AG09309 (cell line): ENCODE data around the gene CSNK1G2.

ENCODE experiments used
- DNase-seq: peaks from one replicate; pipeline ENCODE4 v3.0.0-alpha.2; 2010; ENCODE audit warnings: low read depth
- H3K4me3 ChIP-seq: 2 replicates; pipeline ENCODE4 v1.5.1; 2011; ENCODE audit warnings: mild to moderate bottlenecking, low read depth, low read length, moderate library complexity; ENCODE audit not compliant: control insufficient read depth
- TF ChIP-seq, protein P1 (sequence below): IDR thresholded peaks from 2 replicates; pipeline ENCODE4 v1.5.1; 2011; ENCODE audit warnings: mild to moderate bottlenecking, low read depth, low read length, inconsistent platforms; ENCODE audit not compliant: insufficient read depth, control insufficient read depth; ENCODE audit errors: missing control alignments

Gene CSNK1G2

DNA sequence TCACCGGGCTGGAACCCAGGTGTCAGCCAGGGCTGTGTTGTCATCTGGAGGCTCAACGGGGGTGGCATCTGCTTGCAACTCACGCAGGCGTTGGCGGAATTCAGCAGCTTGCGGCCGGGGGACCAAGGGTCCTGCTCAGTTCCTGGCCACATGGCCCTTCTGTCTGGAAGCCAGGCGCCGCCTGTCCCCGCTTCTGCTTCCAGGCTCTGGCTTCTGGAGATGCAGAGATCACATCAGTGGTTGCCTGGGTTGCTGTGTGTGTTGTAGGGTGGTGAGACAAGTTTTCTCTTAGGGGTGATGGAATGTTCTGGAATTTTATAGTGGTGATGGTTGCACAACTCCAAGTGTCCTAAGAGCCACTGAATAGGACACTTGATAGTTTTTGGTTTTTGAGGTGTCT lies 30.8 kb upstream of the CSNK1G2 start:
- TF ChIP-seq, protein P1, sequence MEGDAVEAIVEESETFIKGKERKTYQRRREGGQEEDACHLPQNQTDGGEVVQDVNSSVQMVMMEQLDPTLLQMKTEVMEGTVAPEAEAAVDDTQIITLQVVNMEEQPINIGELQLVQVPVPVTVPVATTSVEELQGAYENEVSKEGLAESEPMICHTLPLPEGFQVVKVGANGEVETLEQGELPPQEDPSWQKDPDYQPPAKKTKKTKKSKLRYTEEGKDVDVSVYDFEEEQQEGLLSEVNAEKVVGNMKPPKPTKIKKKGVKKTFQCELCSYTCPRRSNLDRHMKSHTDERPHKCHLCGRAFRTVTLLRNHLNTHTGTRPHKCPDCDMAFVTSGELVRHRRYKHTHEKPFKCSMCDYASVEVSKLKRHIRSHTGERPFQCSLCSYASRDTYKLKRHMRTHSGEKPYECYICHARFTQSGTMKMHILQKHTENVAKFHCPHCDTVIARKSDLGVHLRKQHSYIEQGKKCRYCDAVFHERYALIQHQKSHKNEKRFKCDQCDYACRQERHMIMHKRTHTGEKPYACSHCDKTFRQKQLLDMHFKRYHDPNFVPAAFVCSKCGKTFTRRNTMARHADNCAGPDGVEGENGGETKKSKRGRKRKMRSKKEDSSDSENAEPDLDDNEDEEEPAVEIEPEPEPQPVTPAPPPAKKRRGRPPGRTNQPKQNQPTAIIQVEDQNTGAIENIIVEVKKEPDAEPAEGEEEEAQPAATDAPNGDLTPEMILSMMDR, result no peak
- no peak for DNase-seq
- no peak overlapping the region for H3K4me3 ChIP-seq

DNA sequence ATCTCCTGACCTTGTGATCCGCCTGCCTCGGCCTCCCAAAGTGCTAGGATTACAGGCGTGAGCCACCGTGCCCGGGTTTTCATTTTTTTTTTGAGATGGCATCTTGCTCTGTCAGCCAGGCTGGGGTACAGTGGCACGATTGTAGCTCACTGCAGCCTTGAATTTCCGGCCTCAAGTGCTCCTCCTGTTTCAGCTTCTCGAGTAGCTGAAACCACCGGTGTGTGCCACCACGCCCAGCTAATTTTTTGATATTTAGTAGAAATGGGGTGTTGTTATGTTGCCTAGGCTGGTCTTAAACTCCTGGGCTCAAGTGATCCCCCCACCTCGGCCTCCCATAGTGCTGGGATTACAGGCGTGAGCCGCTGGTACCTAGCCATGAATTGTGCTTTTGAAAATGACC lies 29.9 kb upstream of the CSNK1G2 start:
- TF ChIP-seq, protein P1, result no peak
- H3K4me3 ChIP-seq, result no peak overlapping the region
- DNase-seq, result no peak

DNA sequence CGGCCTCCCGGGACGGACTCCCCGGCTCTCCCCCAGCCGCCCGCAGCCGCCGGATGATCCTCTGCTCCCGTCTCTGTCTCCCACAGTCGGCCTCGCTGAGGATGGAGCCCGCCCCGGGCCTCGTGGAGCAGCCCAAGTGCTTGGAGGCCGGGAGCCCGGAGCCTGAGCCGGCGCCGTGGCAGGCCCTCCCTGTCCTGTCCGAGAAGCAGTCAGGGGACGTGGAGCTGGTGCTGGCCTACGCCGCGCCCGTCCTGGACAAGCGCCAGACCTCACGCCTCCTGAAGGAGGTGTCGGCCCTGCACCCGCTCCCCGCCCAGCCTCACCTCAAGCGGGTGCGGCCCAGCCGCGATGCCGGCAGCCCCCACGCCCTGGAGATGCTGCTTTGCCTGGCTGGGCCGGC lies 29.0 kb upstream of the CSNK1G2 start:
- no peak for DNase-seq

DNA sequence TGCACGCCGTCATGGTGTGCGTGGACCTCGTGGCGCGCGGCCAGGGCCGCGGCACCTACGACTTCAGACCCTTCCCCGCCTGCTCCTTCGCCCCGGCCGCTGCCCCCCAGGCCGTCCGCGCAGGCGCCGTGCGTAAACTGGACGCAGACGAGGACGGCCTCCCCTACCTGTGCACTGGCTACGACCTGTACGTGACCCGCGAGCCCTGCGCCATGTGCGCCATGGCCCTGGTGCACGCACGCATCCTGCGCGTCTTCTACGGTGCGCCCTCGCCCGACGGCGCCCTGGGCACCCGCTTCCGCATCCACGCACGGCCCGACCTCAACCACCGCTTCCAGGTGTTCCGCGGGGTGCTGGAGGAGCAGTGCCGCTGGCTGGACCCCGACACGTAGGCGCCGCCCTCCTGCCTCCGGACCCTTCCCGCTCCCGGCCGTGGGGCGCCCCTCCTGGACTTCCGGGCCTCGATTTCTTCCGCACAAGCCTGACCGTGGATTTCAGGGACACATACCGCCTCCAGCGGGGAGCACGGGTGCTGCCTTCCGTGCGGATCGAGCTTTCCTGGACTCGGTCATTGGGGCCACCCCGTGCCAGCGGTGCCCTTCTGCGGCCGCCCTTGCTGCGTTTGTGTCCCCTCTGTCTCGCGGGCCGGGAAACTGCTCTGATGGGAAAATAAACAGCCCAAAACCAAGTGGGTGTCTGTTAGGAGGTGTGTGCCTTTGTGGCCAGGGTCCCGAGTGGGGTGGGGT lies 28.0 kb upstream of the CSNK1G2 start:
- TF ChIP-seq, protein P1, result no peak
- H3K4me3 ChIP-seq, result no peak overlapping the region
- DNase-seq, result no peak

More for the DNA sequence above, 29.0 kb upstream of the CSNK1G2 start:
- TF ChIP-seq, protein P1, result no peak
- no peak overlapping the region for H3K4me3 ChIP-seq

DNA sequence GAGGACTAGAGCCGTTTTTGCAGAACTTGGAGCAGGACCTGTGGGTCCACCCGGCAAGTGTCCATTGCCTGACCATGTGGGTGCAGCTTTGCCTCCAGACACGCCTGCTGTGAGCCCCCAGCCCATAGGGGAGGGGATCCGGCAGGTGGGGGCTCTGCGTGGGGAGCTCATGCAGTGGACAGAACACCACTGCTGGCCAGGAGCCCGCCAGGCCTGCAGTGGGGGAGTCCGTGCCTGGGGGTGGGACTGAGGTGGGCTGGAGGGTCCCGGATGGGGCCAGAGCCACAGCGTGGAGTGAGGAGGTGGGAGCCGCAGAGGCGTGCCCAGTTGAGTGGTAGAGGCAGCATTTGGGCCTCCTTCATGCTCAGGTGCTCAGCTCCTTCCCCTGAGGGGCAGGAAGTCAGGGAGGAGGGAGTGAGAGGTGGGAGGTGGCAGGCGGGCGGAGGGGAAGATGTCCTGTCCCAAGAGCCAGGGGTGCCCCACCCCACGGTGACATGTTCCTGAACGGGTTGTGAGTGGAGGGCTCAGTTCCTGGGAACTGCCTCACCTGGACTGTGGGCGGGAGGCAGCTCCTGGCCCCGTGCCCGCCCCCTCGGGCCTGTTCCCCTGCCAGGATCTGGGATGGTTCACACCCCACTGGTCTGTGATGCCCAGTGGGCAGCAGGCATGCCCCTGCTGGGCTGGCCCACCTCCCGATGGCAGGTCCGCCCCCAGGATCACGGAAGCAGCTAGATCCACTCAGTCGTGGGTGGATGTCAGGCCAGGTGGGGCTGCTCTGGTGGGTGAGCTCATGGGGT lies 27.0 kb upstream of the CSNK1G2 start:
- DNase-seq, result no peak
- H3K4me3 ChIP-seq, result no peak overlapping the region
- TF ChIP-seq, protein P1, result no peak

DNA sequence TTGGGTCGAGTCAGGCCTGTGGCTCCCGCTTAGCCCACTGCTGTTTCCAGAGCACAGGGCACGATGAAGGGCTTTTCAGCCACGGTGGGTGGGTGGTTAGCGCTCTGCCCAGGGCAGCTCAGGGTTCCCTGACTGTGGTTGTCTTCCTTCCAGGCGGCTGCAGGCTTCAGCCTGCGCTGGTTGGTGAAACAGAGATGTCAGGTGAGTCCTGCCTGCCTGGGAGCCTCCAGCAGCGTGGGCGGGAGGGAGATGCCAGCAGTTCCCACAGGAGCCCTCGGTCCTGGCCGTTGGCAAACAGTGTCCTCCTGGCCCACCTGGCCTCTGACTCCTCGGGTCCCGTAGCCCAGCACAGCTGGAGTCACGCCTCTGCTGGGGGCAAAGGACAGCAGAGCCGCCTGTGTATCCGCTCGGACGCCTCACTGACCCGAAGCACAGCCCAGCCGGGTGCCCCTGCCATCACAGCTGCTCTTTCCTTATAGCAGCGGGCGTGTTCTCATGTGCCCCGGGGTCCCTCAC lies 26.1 kb upstream of the CSNK1G2 start:
- DNase-seq, result no peak
- TF ChIP-seq, protein P1, result no peak
- no peak overlapping the region for H3K4me3 ChIP-seq
